Keratinocyte (primary cell): ENCODE data around the gene AHCTF1. TPM values are rescaled to one million over a fixed set of nuclear protein-coding genes. Genes with fewer than 3 reads are reported as not detected.

ENCODE experiments used
- DNase-seq: peaks from one replicate; pipeline ENCODE4 v3.0.0-alpha.2; 2011; ENCODE audit warnings: low read depth, missing footprints, low spot score
- FAIRE-seq: peaks from 2 replicates; lab custom pipeline; 2011; peaks lifted over from hg19 to GRCh38; lab: Jason Lieb, UNC
- H2AFZ ChIP-seq: 2 replicates; pipeline ENCODE4 v1.6.0; 2012; ENCODE audit warnings: low read length, control low read depth, inconsistent platforms; ENCODE audit not compliant: control insufficient read depth
- H3K27ac ChIP-seq: 2 replicates; pipeline ENCODE4 v1.5.1; 2011; ENCODE audit warnings: low read length; ENCODE audit not compliant: control insufficient read depth, insufficient read depth
- H3K27me3 ChIP-seq: 3 replicates; pipeline ENCODE4 v1.6.0; 2011; ENCODE audit warnings: low read length; ENCODE audit not compliant: control insufficient read depth, insufficient read depth; ENCODE audit errors: extremely low read depth
- H3K36me3 ChIP-seq, 2 experiments: 2 replicates in 1 of 2; 3 replicates in 1 of 2; pipeline ENCODE4 v1.5.1; 2011; ENCODE audit warnings: low read length in 2 of 2, mild to moderate bottlenecking in 1 of 2; ENCODE audit not compliant: control insufficient read depth in 2 of 2, insufficient read depth in 2 of 2; ENCODE audit errors: extremely low read depth in 1 of 2
- H3K4me1 ChIP-seq: 3 replicates; pipeline ENCODE4 v1.5.1; 2011; ENCODE audit warnings: low read length; ENCODE audit not compliant: control insufficient read depth, insufficient read depth; ENCODE audit errors: extremely low read depth
- H3K4me2 ChIP-seq: 3 replicates; pipeline ENCODE4 v1.6.0; 2011; ENCODE audit warnings: low read depth, low read length; ENCODE audit not compliant: control insufficient read depth, insufficient read depth; ENCODE audit errors: extremely low read depth
- H3K4me3 ChIP-seq, 3 experiments: fragments of 200-600 bp in 1 of 3; sonication (generic) in 1 of 3; 2 replicates in 2 of 3; 3 replicates in 1 of 3; pipeline ENCODE4 v1.5.1; 2011 to 2016; ENCODE audit warnings: low read length in 3 of 3, mild to moderate bottlenecking in 3 of 3, control low read depth in 2 of 3, inconsistent platforms in 1 of 3, low read depth in 1 of 3, mixed read lengths in 1 of 3, mixed run types in 1 of 3, moderate library complexity in 1 of 3; ENCODE audit not compliant: control insufficient read depth in 2 of 3, insufficient read depth in 2 of 3; ENCODE audit errors: extremely low read depth in 1 of 3
- H3K79me2 ChIP-seq: 2 replicates; pipeline ENCODE4 v1.6.0; 2012; ENCODE audit warnings: low read length; ENCODE audit not compliant: control insufficient read depth, insufficient read depth
- H3K9ac ChIP-seq: 3 replicates; pipeline ENCODE4 v1.6.0; 2011; ENCODE audit warnings: low read length; ENCODE audit not compliant: control insufficient read depth, insufficient read depth; ENCODE audit errors: extremely low read depth
- H3K9me1 ChIP-seq: 3 replicates; pipeline ENCODE4 v1.6.0; 2011; ENCODE audit warnings: low read length; ENCODE audit not compliant: control insufficient read depth, insufficient read depth; ENCODE audit errors: extremely low read depth
- H3K9me3 ChIP-seq: 2 replicates; pipeline ENCODE4 v1.5.1; 2012; ENCODE audit warnings: low read depth, low read length; ENCODE audit not compliant: control insufficient read depth
- H4K20me1 ChIP-seq: 3 replicates; pipeline ENCODE4 v1.6.0; 2011; ENCODE audit warnings: low read length; ENCODE audit not compliant: control insufficient read depth, insufficient read depth; ENCODE audit errors: extremely low read depth
- EZH2 ChIP-seq: IDR thresholded peaks from one replicate; pipeline ENCODE4 v1.6.1; 2012; ENCODE audit warnings: inconsistent platforms, mild to moderate bottlenecking, low read length, moderate library complexity
- dilution Hi-C: fragments of 300-500 bp; cut with MboI; formaldehyde crosslinking; loops from one replicate; pipeline ENCODE4 v1.7.0; 2020; ENCODE audit warnings: low sequenced_read_pairs; ENCODE audit not compliant: extremely low pct_ligation_motif_present
- polyA plus RNA-seq, 5 experiments: library from polyadenylated mRNA; depleted of rRNA in 3 of 5; stranded (reverse) in 3 of 5; stranded (forward) in 1 of 5; unstranded in 1 of 5; fragments of >200 nt; gene quantifications; 1 replicate in 1 of 5; 2 replicates in 3 of 5; 3 replicates in 1 of 5; pipeline versions ENCODE4 v1.2.1 to v1.2.3, GENCODE V29; 2011 to 2012; ENCODE audit warnings: missing spikeins in 2 of 5, low read depth in 1 of 5, low replicate concordance in 1 of 5
- TF ChIP-seq, protein P1 (sequence below), 3 experiments: IDR thresholded peaks in 1 of 3; conservative IDR thresholded peaks in 1 of 3; optimal IDR thresholded peaks in 1 of 3; 2 replicates in 2 of 3; 3 replicates in 1 of 3; pipeline versions ENCODE3 to v1.5.1; 2011; ENCODE audit warnings: low read length in 3 of 3, mild to moderate bottlenecking in 3 of 3, moderate library complexity in 2 of 3, control low read depth in 1 of 3, inconsistent platforms in 1 of 3; ENCODE audit not compliant: insufficient read depth in 2 of 3; ENCODE audit errors: extremely low read depth in 1 of 3

The AHCTF1 gene
- polyA plus RNA-seq, 1 donor (not counting 4 experiments of a cell fraction or from before 2014, with no cell fraction given), result 22.2 TPM

DNA sequence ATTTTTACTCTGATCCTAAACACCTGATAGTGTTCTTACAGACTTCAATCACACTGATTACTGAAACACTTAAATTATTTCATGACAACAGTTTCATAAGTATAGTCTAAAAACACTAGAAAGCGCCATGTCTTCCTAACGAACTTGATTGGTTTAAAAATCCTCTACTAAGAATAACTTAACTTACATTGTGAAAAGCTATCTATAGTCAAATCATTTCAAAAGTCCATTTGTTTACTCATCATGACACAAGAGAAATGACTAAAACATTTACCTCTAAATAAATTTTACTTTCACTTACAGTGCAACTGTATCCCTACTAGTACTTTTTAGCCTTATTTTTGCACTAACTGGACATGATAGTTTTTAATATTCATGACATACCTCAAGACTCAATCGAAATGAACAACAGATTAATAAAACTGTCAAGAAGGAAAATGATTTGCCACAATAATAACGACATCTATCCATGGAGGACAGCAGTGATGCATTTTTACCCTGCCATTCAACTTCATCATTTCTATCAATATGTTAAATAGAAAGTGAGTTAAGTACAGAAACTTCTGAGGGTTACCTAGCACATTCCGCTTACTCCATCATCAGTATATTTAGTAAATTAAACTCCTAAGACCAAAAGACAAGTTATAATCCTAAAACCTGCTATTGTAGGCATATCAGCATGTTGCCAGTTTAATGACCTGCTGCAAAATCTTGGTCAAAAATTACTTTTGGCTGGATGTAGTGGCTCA is 38.4 kb downstream of the AHCTF1 start:
- no peak overlapping the region for H3K9ac ChIP-seq
- no peak overlapping the region for H3K4me2 ChIP-seq
- no peaks in the 10 kb centered on the region for H3K9me1 ChIP-seq
- H2AFZ ChIP-seq, result no peak overlapping the region
- no peaks in the 10 kb centered on the region for H3K27me3 ChIP-seq
- H3K4me1 ChIP-seq, result no peaks in the 10 kb centered on the region
- no peaks in the 10 kb centered on the region for H4K20me1 ChIP-seq
- H3K9me3 ChIP-seq, result no peaks in the 10 kb centered on the region
- DNase-seq (no peak), FAIRE-seq (no peak)
- TF ChIP-seq EZH2, result no peak
- TF ChIP-seq, protein P1, sequence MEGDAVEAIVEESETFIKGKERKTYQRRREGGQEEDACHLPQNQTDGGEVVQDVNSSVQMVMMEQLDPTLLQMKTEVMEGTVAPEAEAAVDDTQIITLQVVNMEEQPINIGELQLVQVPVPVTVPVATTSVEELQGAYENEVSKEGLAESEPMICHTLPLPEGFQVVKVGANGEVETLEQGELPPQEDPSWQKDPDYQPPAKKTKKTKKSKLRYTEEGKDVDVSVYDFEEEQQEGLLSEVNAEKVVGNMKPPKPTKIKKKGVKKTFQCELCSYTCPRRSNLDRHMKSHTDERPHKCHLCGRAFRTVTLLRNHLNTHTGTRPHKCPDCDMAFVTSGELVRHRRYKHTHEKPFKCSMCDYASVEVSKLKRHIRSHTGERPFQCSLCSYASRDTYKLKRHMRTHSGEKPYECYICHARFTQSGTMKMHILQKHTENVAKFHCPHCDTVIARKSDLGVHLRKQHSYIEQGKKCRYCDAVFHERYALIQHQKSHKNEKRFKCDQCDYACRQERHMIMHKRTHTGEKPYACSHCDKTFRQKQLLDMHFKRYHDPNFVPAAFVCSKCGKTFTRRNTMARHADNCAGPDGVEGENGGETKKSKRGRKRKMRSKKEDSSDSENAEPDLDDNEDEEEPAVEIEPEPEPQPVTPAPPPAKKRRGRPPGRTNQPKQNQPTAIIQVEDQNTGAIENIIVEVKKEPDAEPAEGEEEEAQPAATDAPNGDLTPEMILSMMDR (optimal IDR thresholded peaks at IDR 0.05 in 1 of 3, IDR thresholded peaks at IDR 0.05 in 1 of 3, conservative IDR thresholded peaks at IDR 0.05 in 1 of 3; ENCODE audit: extremely low read depth in 1 of 3, insufficient read depth in 2 of 3, low read length in 3 of 3), result no peak
- no peak overlapping the region for H3K4me3 ChIP-seq
- H3K27ac ChIP-seq, result no peak overlapping the region
- H3K79me2 ChIP-seq, result peaks cover 2% of the 10 kb centered on the region
- H3K36me3 ChIP-seq, result peaks cover 21 to 24% of the 10 kb centered on the region in 2 experiments
- dilution Hi-C loops, result no loop called here

DNA sequence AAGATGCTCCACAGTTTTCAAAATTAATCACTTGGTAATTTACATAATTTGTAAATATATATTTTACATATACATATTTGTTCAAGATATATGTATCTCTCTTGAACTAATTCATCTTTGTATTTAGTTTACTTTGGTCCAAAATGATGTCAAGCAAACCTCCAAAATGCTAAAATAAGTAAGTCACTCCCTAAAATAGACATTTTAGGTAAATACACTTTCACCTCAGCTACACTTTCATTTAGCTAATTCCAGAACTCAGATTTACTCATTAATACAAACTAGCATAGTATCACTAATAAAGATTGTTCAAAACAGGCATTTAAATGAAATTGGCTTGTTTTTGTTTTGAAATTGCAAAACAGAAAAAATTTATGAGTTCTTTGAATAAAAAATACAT is 40.6 kb downstream of the AHCTF1 start:
- no peaks in the 10 kb centered on the region for H3K27me3 ChIP-seq
- no peak overlapping the region for H3K4me2 ChIP-seq
- H3K9me1 ChIP-seq, result no peaks in the 10 kb centered on the region
- no peak for FAIRE-seq
- TF ChIP-seq EZH2, result no peak
- TF ChIP-seq, protein P1 (optimal IDR thresholded peaks at IDR 0.05 in 1 of 3, IDR thresholded peaks at IDR 0.05 in 1 of 3, conservative IDR thresholded peaks at IDR 0.05 in 1 of 3; ENCODE audit: extremely low read depth in 1 of 3, insufficient read depth in 2 of 3, low read length in 3 of 3), result no peak
- dilution Hi-C loops, result no loop called here
- no peak overlapping the region for H3K4me3 ChIP-seq
- H3K27ac ChIP-seq, result no peak overlapping the region
- H3K4me1 ChIP-seq, result no peaks in the 10 kb centered on the region
- DNase-seq, result no peak
- no peaks in the 10 kb centered on the region for H3K9me3 ChIP-seq
- no peaks in the 10 kb centered on the region for H3K79me2 ChIP-seq
- H4K20me1 ChIP-seq, result no peaks in the 10 kb centered on the region
- H3K9ac ChIP-seq, result no peak overlapping the region
- peaks cover 17 to 28% of the 10 kb centered on the region in 2 experiments for H3K36me3 ChIP-seq
- no peak overlapping the region for H2AFZ ChIP-seq
